H1 (cell line): Measurements from ENCODE around the gene FAM168B. TPM values are rescaled to one million over a fixed set of nuclear protein-coding genes. Genes with fewer than 3 reads are reported as not detected.

Source experiments
- CTCF ChIA-PET: fragments of 300-600 bp; sonication (Branson Sonifier 250); formaldehyde crosslinking; loops from one replicate; lab custom pipeline; 2021; ENCODE audit not compliant: partially characterized antibody; lab: Charles Lee
- POLR2A ChIA-PET: fragments of 300-600 bp; sonication (Branson Sonifier 250); formaldehyde crosslinking; loops from one replicate; lab custom pipeline; 2021; ENCODE audit warnings: inconsistent platforms; ENCODE audit not compliant: partially characterized antibody; lab: Charles Lee
- DNase-seq, 2 experiments: peaks; one replicate each; pipeline versions ENCODE4 v3.0.0 to v3.0.0-alpha.2; 2010 to 2022; ENCODE audit warnings: low spot score in 2 of 2, low read depth in 1 of 2, mixed read lengths in 1 of 2
- FAIRE-seq: peaks from 2 replicates; lab custom pipeline; 2011; peaks lifted over from hg19 to GRCh38; lab: Jason Lieb, UNC
- H2AFZ ChIP-seq: 2 replicates; pipeline ENCODE4 v1.8.1; 2012; ENCODE audit warnings: low read length, inconsistent platforms
- H2AK5ac ChIP-seq: 2 replicates; pipeline ENCODE4 v1.6.1; 2013; ENCODE audit warnings: low read depth, low read length
- H2BK120ac ChIP-seq: replicated peaks from 2 replicates; pipeline ENCODE3; 2013; ENCODE audit warnings: low read depth, low read length, inconsistent platforms
- H2BK12ac ChIP-seq: 2 replicates; pipeline ENCODE4 v1.6.1; 2013; ENCODE audit warnings: low read depth, low read length
- H2BK15ac ChIP-seq: 2 replicates; pipeline ENCODE4 v1.6.1; 2013; ENCODE audit warnings: low read length
- H2BK20ac ChIP-seq: 2 replicates; pipeline ENCODE4 v1.6.1; 2013; ENCODE audit warnings: low read length
- H2BK5ac ChIP-seq: 2 replicates; pipeline ENCODE4 v1.6.1; 2013; ENCODE audit warnings: low read depth, low read length
- H3K14ac ChIP-seq: 2 replicates; pipeline ENCODE4 v1.6.1; 2013; ENCODE audit warnings: inconsistent platforms; ENCODE audit not compliant: insufficient read length
- H3K18ac ChIP-seq: 2 replicates; pipeline ENCODE4 v1.6.1; 2013; ENCODE audit warnings: low read length; ENCODE audit errors: extremely low read depth
- H3K23ac ChIP-seq: 2 replicates; pipeline ENCODE4 v1.6.1; 2013; ENCODE audit warnings: inconsistent platforms; ENCODE audit not compliant: insufficient read length
- H3K23me2 ChIP-seq: 2 replicates; pipeline ENCODE4 v1.6.1; 2013; ENCODE audit warnings: low read depth, low read length
- H3K27ac ChIP-seq: 2 replicates; pipeline ENCODE4 v1.6.1; 2011; ENCODE audit warnings: low read depth, low read length, inconsistent platforms
- H3K27me3 ChIP-seq, 4 experiments: replicated peaks in 1 of 4; 1 replicate in 1 of 4; 2 replicates in 3 of 4; pipeline versions ENCODE4 v1.6.1 to v1.8.1; 2011 to 2013; ENCODE audit warnings: low read length in 3 of 4, mild to moderate bottlenecking in 3 of 4, inconsistent platforms in 2 of 4, mixed read lengths in 2 of 4, moderate library complexity in 1 of 4; ENCODE audit not compliant: control insufficient read depth in 3 of 4, insufficient read depth in 3 of 4; ENCODE audit errors: extremely low read depth in 1 of 4
- H3K36me3 ChIP-seq, 4 experiments: 2 replicates each; pipeline versions ENCODE4 v1.6.1 to v1.8.1; 2011 to 2013; ENCODE audit warnings: mild to moderate bottlenecking in 4 of 4, low read length in 3 of 4, moderate library complexity in 2 of 4, control low read depth in 1 of 4, inconsistent platforms in 1 of 4; ENCODE audit not compliant: insufficient read depth in 4 of 4, control insufficient read depth in 2 of 4
- H3K4ac ChIP-seq: replicated peaks from 2 replicates; pipeline ENCODE3; 2013; ENCODE audit warnings: low read length, low read depth, mixed read lengths, inconsistent platforms; ENCODE audit not compliant: insufficient read length
- H3K4me1 ChIP-seq, 4 experiments: replicated peaks in 1 of 4; 1 replicate in 1 of 4; 2 replicates in 3 of 4; pipeline versions ENCODE4 v1.6.1 to v1.8.1; 2011 to 2013; ENCODE audit warnings: low read length in 3 of 4, inconsistent platforms in 2 of 4, mixed read lengths in 1 of 4; ENCODE audit not compliant: insufficient read depth in 4 of 4, control insufficient read depth in 3 of 4
- H3K4me2 ChIP-seq, 2 experiments: 2 replicates each; pipeline versions ENCODE4 v1.6.1 to v1.8.1; 2011 to 2013; ENCODE audit warnings: low read depth in 2 of 2, low read length in 2 of 2, control low read depth in 1 of 2, inconsistent platforms in 1 of 2, mild to moderate bottlenecking in 1 of 2; ENCODE audit not compliant: insufficient read depth in 1 of 2
- H3K4me3 ChIP-seq, 4 experiments: fragments of 200-600, 300-600 bp in 1 of 4; sonication (generic), shearing (Covaris generic), sonication (Bioruptor Twin) in 1 of 4; 2 replicates each; pipeline versions ENCODE4 v1.5.1 to v1.8.1; 2011 to 2016; ENCODE audit warnings: low read length in 4 of 4, low read depth in 3 of 4, control low read depth in 2 of 4, inconsistent platforms in 2 of 4, mild to moderate bottlenecking in 2 of 4, mixed read lengths in 1 of 4, moderate library complexity in 1 of 4; ENCODE audit not compliant: insufficient read depth in 2 of 4; ENCODE audit errors: extremely low read depth in 1 of 4
- H3K56ac ChIP-seq: replicated peaks from 2 replicates; pipeline ENCODE3; 2013; ENCODE audit warnings: low read depth, mild to moderate bottlenecking, mixed read lengths, low read length, inconsistent platforms; ENCODE audit not compliant: insufficient read length
- H3K79me1 ChIP-seq: 2 replicates; pipeline ENCODE4 v1.6.1; 2013; ENCODE audit warnings: low read depth, low read length, control low read depth
- H3K79me2 ChIP-seq, 2 experiments: 2 replicates each; pipeline versions ENCODE4 v1.6.1 to v1.8.1; 2012 to 2013; ENCODE audit warnings: low read length in 2 of 2, mild to moderate bottlenecking in 2 of 2, inconsistent platforms in 1 of 2; ENCODE audit not compliant: insufficient read depth in 2 of 2, control insufficient read depth in 1 of 2
- H3K9ac ChIP-seq, 4 experiments: replicated peaks in 1 of 4; 1 replicate in 1 of 4; 2 replicates in 3 of 4; pipeline versions ENCODE4 v1.6.1 to v1.8.1; 2011 to 2013; ENCODE audit warnings: low read depth in 3 of 4, low read length in 3 of 4, control low read depth in 2 of 4, mild to moderate bottlenecking in 2 of 4, moderate library complexity in 2 of 4, inconsistent platforms in 1 of 4; ENCODE audit errors: extremely low read depth in 1 of 4
- H3K9me3 ChIP-seq, 2 experiments: 2 replicates each; pipeline versions ENCODE4 v1.6.1 to v1.8.1; 2012 to 2013; ENCODE audit warnings: mild to moderate bottlenecking in 2 of 2, moderate library complexity in 2 of 2, control low read depth in 1 of 2, inconsistent platforms in 1 of 2, low read depth in 1 of 2, low read length in 1 of 2, mixed read lengths in 1 of 2; ENCODE audit not compliant: insufficient read depth in 2 of 2
- H4K20me1 ChIP-seq, 2 experiments: replicated peaks in 1 of 2; 2 replicates each; pipeline versions ENCODE3 to v1.8.1; 2011 to 2013; ENCODE audit warnings: inconsistent platforms in 2 of 2, low read length in 2 of 2, mild to moderate bottlenecking in 1 of 2; ENCODE audit not compliant: insufficient read depth in 2 of 2, control insufficient read depth in 1 of 2
- H4K5ac ChIP-seq: 2 replicates; pipeline ENCODE4 v1.6.1; 2013; ENCODE audit warnings: low read length, low read depth, mixed read lengths, inconsistent platforms; ENCODE audit not compliant: insufficient read length
- H4K8ac ChIP-seq: 2 replicates; pipeline ENCODE4 v1.8.0; 2013; ENCODE audit warnings: mild to moderate bottlenecking, moderate library complexity, low read length, inconsistent platforms; ENCODE audit not compliant: insufficient read depth; ENCODE audit errors: extremely low read depth
- H4K91ac ChIP-seq: replicated peaks from 2 replicates; pipeline ENCODE3; 2013; ENCODE audit warnings: low read length, mixed read lengths, inconsistent platforms; ENCODE audit not compliant: insufficient read length
- ATF2 ChIP-seq: IDR thresholded peaks from 2 replicates; pipeline ENCODE4 v1.6.1; 2012; ENCODE audit warnings: low read length, inconsistent platforms
- BACH1 ChIP-seq: IDR thresholded peaks from 2 replicates; pipeline ENCODE4 v1.6.1; 2012; ENCODE audit warnings: low read length, improper control_type of control experiment
- BRCA1 ChIP-seq: IDR thresholded peaks from 2 replicates; pipeline ENCODE4 v1.6.1; 2012; ENCODE audit warnings: low read depth, low read length, improper control_type of control experiment
- CEBPB ChIP-seq: IDR thresholded peaks from 2 replicates; pipeline ENCODE4 v1.6.1; 2012; ENCODE audit warnings: low read depth, low read length
- NANOG ChIP-seq: IDR thresholded peaks from 2 replicates; pipeline ENCODE4 v1.6.1; 2011; ENCODE audit warnings: low read length, low read depth, mild to moderate bottlenecking, inconsistent platforms; ENCODE audit not compliant: insufficient read depth, poor library complexity, severe bottlenecking
- RAD21 ChIP-seq, 2 experiments: IDR thresholded peaks in 1 of 2; conservative IDR thresholded peaks in 1 of 2; 2 replicates each; pipeline ENCODE4 v1.6.1; 2011; ENCODE audit warnings: low read depth in 2 of 2, low read length in 2 of 2, improper control_type of control experiment in 1 of 2, inconsistent platforms in 1 of 2, mild to moderate bottlenecking in 1 of 2, moderate library complexity in 1 of 2
- SP1 ChIP-seq: IDR thresholded peaks from 2 replicates; pipeline ENCODE4 v1.6.1; 2011; ENCODE audit warnings: low read depth, low read length
- SRF ChIP-seq: IDR thresholded peaks from 2 replicates; pipeline ENCODE4 v1.6.1; 2011; ENCODE audit warnings: mild to moderate bottlenecking, low read depth, low read length, moderate library complexity
- TCF12 ChIP-seq: IDR thresholded peaks from 2 replicates; pipeline ENCODE4 v1.6.1; 2011; ENCODE audit warnings: low read depth, mild to moderate bottlenecking, low read length
- USF2 ChIP-seq: IDR thresholded peaks from 2 replicates; pipeline ENCODE4 v1.6.1; 2011; ENCODE audit warnings: low read length, improper control_type of control experiment
- ZNF274 ChIP-seq: IDR thresholded peaks from 2 replicates; pipeline ENCODE4 v1.7.0; 2012; ENCODE audit warnings: low read length, borderline replicate concordance; ENCODE audit errors: extremely low read depth
- WGBS, 2 experiments: shearing (Covaris generic) in 1 of 2; methylation state at CpG; one replicate each; pipeline versions ENCODE4 v1.1.6 to v1.1.7; 2013 to 2015; ENCODE audit warnings: low lambda C conversion rate in 2 of 2, mixed read lengths in 2 of 2, inconsistent platforms in 1 of 2, low coverage in 1 of 2, missing lambda C conversion rate in 1 of 2; ENCODE audit not compliant: insufficient replicate concordance in 2 of 2, insufficient coverage in 1 of 2, insufficient read length in 1 of 2; ENCODE audit errors: extremely low coverage in 1 of 2, missing lambda C conversion rate in 1 of 2; 5-methylcytosine and 5-hydroxymethylcytosine counted together
- polyA plus RNA-seq, 7 experiments: library from polyadenylated mRNA; depleted of rRNA in 3 of 7; stranded (reverse) in 5 of 7; unstranded in 2 of 7; fragments of >200 nt in 5 of 7; fragments of 200-250 nt in 2 of 7; gene quantifications; 1 replicate in 5 of 7; 2 replicates in 1 of 7; 4 replicates in 1 of 7; pipeline versions ENCODE4 v1.2.1 to v1.2.3, GENCODE V29; 2011 to 2013; ENCODE audit warnings: missing spikeins in 2 of 7, mixed read lengths in 2 of 7
- total RNA-seq: library from RNA; stranded (reverse); fragmentation: NEBNext Ultra II Directional; extraction: Animal tissue kit (Norgen Biotek cat#: 25700); gene quantifications from 2 replicates; pipeline ENCODE4 v1.2.1, GENCODE V29; 2021

The FAM168B gene
- total and polyA plus RNA-seq, 2 of the 8 experiments (the other 6 are each of a cell fraction or from before 2014, with no cell fraction given): 61.9 to 123 TPM

- Histone ChIP-seq H4K91ac (no peak overlapping the region), H2AK5ac (no peak overlapping the region), H3K27me3 (no peaks in the 10 kb centered on the region; a peak in 1 of 7 replicates), H2BK12ac (no peak overlapping the region), H3K4me2 (no peak overlapping the region), H3K4me3 (no peak overlapping the region), H4K8ac (no peak overlapping the region), H2AFZ (no peak overlapping the region), H3K4me1 (no peaks in the 10 kb centered on the region), H3K14ac (no peak overlapping the region), H3K27ac (no peak overlapping the region), H3K23me2 (no peaks in the 10 kb centered on the region), H3K18ac (no peak overlapping the region), H3K4ac (no peak overlapping the region), H3K79me1 (no peaks in the 10 kb centered on the region), H2BK120ac (no peak overlapping the region), H4K5ac (no peak overlapping the region), H2BK20ac (no peak overlapping the region), H3K56ac (no peak overlapping the region), H3K36me3 (no peaks in the 10 kb centered on the region), H2BK15ac (no peak overlapping the region), H4K20me1 (no peaks in the 10 kb centered on the region), H2BK5ac (no peak overlapping the region), H3K23ac (no peak overlapping the region), H3K9me3 (no peaks in the 10 kb centered on the region; a peak in 1 of 4 replicates), H3K79me2 (no peaks in the 10 kb centered on the region), H3K9ac (no peak overlapping the region)
- no peak for DNase-seq
- no peak for FAIRE-seq
- ChIA-PET CTCF (interaction anchor here (1.0 to 1.4 kb wide), 2 partner anchors 8 to 18 kb away, joined by 4 to 5 read pairs; no protein-coding TSS in a partner anchor), POLR2A (interaction anchor here (1.1 to 1.9 kb wide), 3 partner anchors 9 to 69 kb away, joined by 3 to 5 read pairs (median 5); partner anchors contain the start of gene FAM168B)
- 100% methylated on average over 1 of the region's 1 CpG; no CpG with 5 or more reads in 1 of the 2 experiments for WGBS, 2 experiments
- TF ChIP-seq BACH1: no peak
- no peak for TF ChIP-seq USF2
- TF ChIP-seq ZNF274: no peak
- no peak for TF ChIP-seq CEBPB
- no peak for TF ChIP-seq RAD21 (IDR thresholded peaks at IDR 0.05 in 1 of 2, conservative IDR thresholded peaks at IDR 0.05 in 1 of 2; ENCODE audit: low read depth in 2 of 2, low read length in 2 of 2)
- TF ChIP-seq SRF: no peak
- no peak for TF ChIP-seq NANOG
- no peak for TF ChIP-seq ATF2
- TF ChIP-seq TCF12: no peak
- TF ChIP-seq BRCA1: no peak
- TF ChIP-seq SP1: no peak
Measured at GRCh38 chr2:131023758-131024157, 69.5 kb downstream of the FAM168B start.
